SK-N-SH (cell line): ENCODE data around the gene CPED1. TPM values are rescaled to one million over a fixed set of nuclear protein-coding genes. Genes with fewer than 3 reads are reported as not detected.

Source experiments
- CTCF ChIA-PET: fragments of 300-600, 350-600 bp; formaldehyde crosslinking; extraction: SDS; loops from one replicate; lab custom pipeline; 2021; lab: Yijun Ruan, JAX
- POLR2A ChIA-PET: fragments of 350-600 bp; sonication (Branson Sonifier 250); formaldehyde crosslinking; extraction: SDS; loops from one replicate; lab custom pipeline; 2020; ENCODE audit warnings: antibody characterized with exemption, inconsistent platforms; lab: Yijun Ruan, JAX
- DNase-seq: peaks from one replicate; pipeline ENCODE4 v3.0.0; 2012
- H2AFZ ChIP-seq: fragments of 200-600 bp; sonication (generic); 2 replicates; pipeline ENCODE4 v1.8.1; 2016; ENCODE audit warnings: antibody characterized with exemption, mild to moderate bottlenecking, low read depth
- H3F3A ChIP-seq: fragments of 200-600 bp; sonication (generic); replicated peaks from 2 replicates; pipeline ENCODE3; 2016; ENCODE audit warnings: antibody characterized with exemption, mild to moderate bottlenecking; ENCODE audit not compliant: insufficient read depth
- H3K27ac ChIP-seq, 2 experiments: fragments of 200-500 bp in 1 of 2; fragments of 200-600 bp in 1 of 2; sonication (Bioruptor generic) in 1 of 2; sonication (generic), shearing (Covaris generic) in 1 of 2; 2 replicates each; pipeline versions ENCODE4 v1.5.1 to v1.6.1; 2014 to 2016; ENCODE audit warnings: low read depth in 2 of 2, inconsistent platforms in 1 of 2, low read length in 1 of 2, mild to moderate bottlenecking in 1 of 2, mixed read lengths in 1 of 2
- H3K27me3 ChIP-seq: fragments of 200-600 bp; sonication (generic), shearing (Covaris generic); 2 replicates; pipeline ENCODE4 v1.6.1; 2016; ENCODE audit warnings: mixed run types; ENCODE audit not compliant: insufficient read depth
- H3K36me3 ChIP-seq, 2 experiments: fragments of 200-500 bp in 1 of 2; fragments of 200-600 bp in 1 of 2; sonication (Bioruptor generic) in 1 of 2; sonication (generic) in 1 of 2; replicated peaks in 1 of 2; 2 replicates each; pipeline versions ENCODE3 to v1.5.1; 2014 to 2016; ENCODE audit warnings: low read length in 1 of 2, mild to moderate bottlenecking in 1 of 2; ENCODE audit not compliant: insufficient read depth in 2 of 2, control insufficient read depth in 1 of 2
- H3K4me1 ChIP-seq, 2 experiments: fragments of 200-500 bp in 1 of 2; fragments of 200-600 bp in 1 of 2; sonication (Bioruptor generic) in 1 of 2; sonication (generic), shearing (Covaris generic) in 1 of 2; 2 replicates each; pipeline versions ENCODE4 v1.5.1 to v1.6.1; 2014 to 2016; ENCODE audit warnings: low read depth in 1 of 2, low read length in 1 of 2, mixed run types in 1 of 2; ENCODE audit not compliant: insufficient read depth in 2 of 2, control insufficient read depth in 1 of 2
- H3K4me2 ChIP-seq: fragments of 200-600 bp; sonication (generic), shearing (Covaris generic); 2 replicates; pipeline ENCODE4 v1.6.1; 2017; ENCODE audit warnings: mixed run types
- H3K4me3 ChIP-seq, 2 experiments: fragments of 200-500 bp in 1 of 2; fragments of 200-600 bp in 1 of 2; sonication (Bioruptor generic) in 1 of 2; sonication (generic), shearing (Covaris generic) in 1 of 2; 2 replicates each; pipeline versions ENCODE4 v1.5.1 to v1.8.1; 2014 to 2016; ENCODE audit warnings: low read depth in 2 of 2, inconsistent platforms in 1 of 2, low read length in 1 of 2, mild to moderate bottlenecking in 1 of 2, mixed read lengths in 1 of 2, moderate library complexity in 1 of 2
- H3K79me2 ChIP-seq: fragments of 200-600 bp; sonication (generic); 2 replicates; pipeline ENCODE4 v1.8.1; 2017; ENCODE audit warnings: mild to moderate bottlenecking; ENCODE audit not compliant: insufficient read depth
- H3K9ac ChIP-seq: fragments of 200-600 bp; sonication (generic); 2 replicates; pipeline ENCODE4 v1.6.1; 2017; ENCODE audit warnings: mixed run types
- H3K9me2 ChIP-seq: fragments of 200-600 bp; sonication (generic); 2 replicates; pipeline ENCODE4 v1.6.1; 2017; ENCODE audit warnings: mixed run types
- H3K9me3 ChIP-seq: fragments of 200-600 bp; sonication (generic); 2 replicates; pipeline ENCODE4 v1.6.1; 2017; ENCODE audit warnings: mixed run types, mild to moderate bottlenecking, moderate library complexity
- H4K20me1 ChIP-seq: fragments of 200-600 bp; sonication (generic); 2 replicates; pipeline ENCODE4 v1.6.1; 2017; ENCODE audit warnings: mild to moderate bottlenecking, mixed run types; ENCODE audit not compliant: insufficient read depth
- CTCF ChIP-seq: fragments of 200-600 bp; sonication (generic); IDR thresholded peaks from 2 replicates; pipeline ENCODE4 v1.6.1; 2017; ENCODE audit warnings: antibody characterized with exemption, mild to moderate bottlenecking, moderate library complexity
- EP300 ChIP-seq, 2 experiments: IDR thresholded peaks; 2 replicates each; pipeline versions ENCODE4 v1.4.0 to v1.6.1; 2012; ENCODE audit warnings: borderline replicate concordance in 1 of 2, low read depth in 1 of 2, low read length in 1 of 2
- EZH2phosphoT487 ChIP-seq: fragments of 200-600 bp; sonication (generic); IDR thresholded peaks from 2 replicates; pipeline ENCODE4 v1.6.1; 2017; ENCODE audit warnings: low read depth, mixed run types, mild to moderate bottlenecking, antibody characterized with exemption, moderate library complexity, borderline replicate concordance
- FOXJ3 ChIP-seq: sonication (generic); formaldehyde crosslinking; IDR thresholded peaks from 2 replicates; pipeline ENCODE4 v1.5.1; 2020; ENCODE audit warnings: mild to moderate bottlenecking, missing genetic modification reagents
- FOXM1 ChIP-seq: IDR thresholded peaks from 2 replicates; pipeline ENCODE4 v1.4.0; 2012; ENCODE audit warnings: low read depth, mild to moderate bottlenecking
- GABPA ChIP-seq: IDR thresholded peaks from 2 replicates; pipeline ENCODE4 v1.4.0; 2012; ENCODE audit warnings: low read depth, mild to moderate bottlenecking
- GATA2 ChIP-seq: sonication (generic); formaldehyde crosslinking; IDR thresholded peaks from 2 replicates; pipeline ENCODE4 v1.5.0; 2020; ENCODE audit warnings: mild to moderate bottlenecking, missing genetic modification reagents
- MEF2A ChIP-seq: IDR thresholded peaks from 2 replicates; pipeline ENCODE4 v1.4.0; 2012; ENCODE audit warnings: low read depth, borderline replicate concordance
- MXI1 ChIP-seq: IDR thresholded peaks from 2 replicates; pipeline ENCODE4 v1.6.1; 2012; ENCODE audit warnings: mild to moderate bottlenecking, low read depth, low read length, improper control_type of control experiment
- NFIC ChIP-seq: IDR thresholded peaks from 2 replicates; pipeline ENCODE4 v1.4.0; 2012; ENCODE audit warnings: borderline replicate concordance
- POLR2AphosphoS5 ChIP-seq: IDR thresholded peaks from 2 replicates; pipeline ENCODE4 v1.6.1; 2012; ENCODE audit warnings: low read depth, low read length
- RAD21 ChIP-seq: IDR thresholded peaks from 2 replicates; pipeline ENCODE4 v1.6.1; 2012; ENCODE audit warnings: mild to moderate bottlenecking, low read length
- RCOR1 ChIP-seq: fragments of 150-350 bp; IDR thresholded peaks from 2 replicates; pipeline ENCODE4 v1.6.1; 2017; ENCODE audit warnings: antibody characterized with exemption, low read length
- RFX5 ChIP-seq: IDR thresholded peaks from 2 replicates; pipeline ENCODE4 v1.6.1; 2012; ENCODE audit warnings: mild to moderate bottlenecking, improper control_type of control experiment, low read length
- RXRA ChIP-seq: IDR thresholded peaks from 2 replicates; pipeline ENCODE4 v1.4.0; 2012; ENCODE audit warnings: low read depth, mild to moderate bottlenecking, borderline replicate concordance
- SIN3A ChIP-seq: IDR thresholded peaks from 2 replicates; pipeline ENCODE4 v1.6.1; 2012; ENCODE audit warnings: low read depth, mild to moderate bottlenecking, low read length, moderate library complexity, borderline replicate concordance
- TAF1 ChIP-seq: IDR thresholded peaks from 2 replicates; pipeline ENCODE4 v1.6.1; 2012; ENCODE audit warnings: low read depth, mild to moderate bottlenecking, low read length, moderate library complexity, borderline replicate concordance
- TCF12 ChIP-seq: IDR thresholded peaks from 2 replicates; pipeline ENCODE4 v1.4.0; 2012
- USF1 ChIP-seq: IDR thresholded peaks from 2 replicates; pipeline ENCODE4 v1.4.0; 2012; ENCODE audit warnings: low read depth, borderline replicate concordance
- USF2 ChIP-seq: fragments of 150-350 bp; IDR thresholded peaks from 2 replicates; pipeline ENCODE4 v1.6.1; 2017; ENCODE audit warnings: antibody characterized with exemption, low read length, low read depth, borderline replicate concordance
- YY1 ChIP-seq: IDR thresholded peaks from 2 replicates; pipeline ENCODE4 v1.4.0; 2012; ENCODE audit warnings: low read depth, mild to moderate bottlenecking
- ZBTB33 ChIP-seq: IDR thresholded peaks from 2 replicates; pipeline ENCODE4 v1.4.0; 2012; ENCODE audit warnings: low read depth, borderline replicate concordance
- WGBS: methylation state at CpG from one replicate; pipeline ENCODE4 v1.1.6; 2017; ENCODE audit warnings: low lambda C conversion rate; 5-methylcytosine and 5-hydroxymethylcytosine counted together
- polyA plus RNA-seq, 3 experiments: library from polyadenylated mRNA; depleted of rRNA; stranded (reverse); fragments of >200 nt; gene quantifications; 2 replicates each; pipeline ENCODE4 v1.2.3, GENCODE V29; 2012

The CPED1 gene
- polyA plus RNA-seq, 1 of the 3 experiments (the other 2 are of a cell fraction) = 4.4 TPM

- no peak overlapping the region for H3K9ac ChIP-seq
- H3K27ac ChIP-seq = no peak overlapping the region
- 81% methylated on average over 1 of the region's 1 CpG for WGBS
- no peaks in the 10 kb centered on the region for H3F3A ChIP-seq
- H3K4me1 ChIP-seq = no peaks in the 10 kb centered on the region
- H3K9me2 ChIP-seq = no peaks in the 10 kb centered on the region
- no peaks in the 10 kb centered on the region for H3K36me3 ChIP-seq
- no peaks in the 10 kb centered on the region for H3K27me3 ChIP-seq
- TF ChIP-seq MXI1 (no peak), NFIC (no peak), MEF2A (no peak), GATA2 (no peak), GABPA (no peak), EP300 (IDR thresholded peaks at IDR 0.05; ENCODE audit: borderline replicate concordance in 1 of 2, low read depth in 1 of 2, low read length in 1 of 2) (no peak), SIN3A (no peak), USF2 (no peak), EZH2phosphoT487 (no peak), RAD21 (no peak), CTCF (no peak), TCF12 (no peak), RFX5 (no peak), RXRA (no peak), TAF1 (no peak)
- H3K79me2 ChIP-seq = no peaks in the 10 kb centered on the region
- no peaks in the 10 kb centered on the region for H4K20me1 ChIP-seq
- ChIA-PET POLR2A (no interaction called here), CTCF (interaction anchor here (0.8 kb wide), 1 partner anchor 133 kb away, joined by 3 read pairs; the partner anchor contains the start of gene FAM3C)
- no peak overlapping the region for H3K4me3 ChIP-seq
- H2AFZ ChIP-seq = no peak overlapping the region
- DNase-seq = no peak
- H3K4me2 ChIP-seq = no peak overlapping the region
- no peaks in the 10 kb centered on the region for H3K9me3 ChIP-seq
Observed at GRCh38 chr7:121262969-121263368, 274.5 kb downstream of the CPED1 start.

GRCh38 chr7:121266307-121266894 is 277.9 kb downstream of the CPED1 start:
- H3K79me2 ChIP-seq = no peaks in the 10 kb centered on the region
- H3K4me3 ChIP-seq = no peak overlapping the region
- H3K4me1 ChIP-seq = no peaks in the 10 kb centered on the region
- no peak overlapping the region for H3K9ac ChIP-seq
- CTCF ChIA-PET = no interaction called here
- POLR2A ChIA-PET = no interaction called here
- H3K9me2 ChIP-seq = no peaks in the 10 kb centered on the region
- no peak for DNase-seq
- no peaks in the 10 kb centered on the region for H3F3A ChIP-seq
- no peak overlapping the region for H3K4me2 ChIP-seq
- H3K36me3 ChIP-seq = no peaks in the 10 kb centered on the region
- H4K20me1 ChIP-seq = no peaks in the 10 kb centered on the region
- WGBS = 67% methylated on average over 3 of the region's 3 CpGs
- no peaks in the 10 kb centered on the region for H3K9me3 ChIP-seq
- no peak overlapping the region for H3K27ac ChIP-seq
- no peaks in the 10 kb centered on the region for H3K27me3 ChIP-seq
- no peak overlapping the region for H2AFZ ChIP-seq
- TF ChIP-seq FOXM1 = no peak
- TF ChIP-seq FOXJ3 (CRISPR knock-in tag) = no peak
- TF ChIP-seq RXRA = no peak
- no peak for TF ChIP-seq RCOR1
- TF ChIP-seq ZBTB33 = no peak
- no peak for TF ChIP-seq YY1
- no peak for TF ChIP-seq GATA2
- no peak for TF ChIP-seq USF2
- no peak for TF ChIP-seq EZH2phosphoT487
- no peak for TF ChIP-seq GABPA
- no peak for TF ChIP-seq USF1
- no peak for TF ChIP-seq TAF1
- TF ChIP-seq TCF12 = no peak
- no peak for TF ChIP-seq POLR2AphosphoS5
